IPS-NIHi11 (cell line): ENCODE results near the gene MPP7.
"Not testable (repeated sequence)": the region's sequence is repeated elsewhere in the genome, so short reads cannot be mapped to it uniquely, and the experiment has no call there.

ENCODE experiments used
- DNase-seq: peaks from one replicate; pipeline ENCODE4 v3.0.0; 2012; ENCODE audit warnings: mixed read lengths, low spot score

The MPP7 gene

DNA sequence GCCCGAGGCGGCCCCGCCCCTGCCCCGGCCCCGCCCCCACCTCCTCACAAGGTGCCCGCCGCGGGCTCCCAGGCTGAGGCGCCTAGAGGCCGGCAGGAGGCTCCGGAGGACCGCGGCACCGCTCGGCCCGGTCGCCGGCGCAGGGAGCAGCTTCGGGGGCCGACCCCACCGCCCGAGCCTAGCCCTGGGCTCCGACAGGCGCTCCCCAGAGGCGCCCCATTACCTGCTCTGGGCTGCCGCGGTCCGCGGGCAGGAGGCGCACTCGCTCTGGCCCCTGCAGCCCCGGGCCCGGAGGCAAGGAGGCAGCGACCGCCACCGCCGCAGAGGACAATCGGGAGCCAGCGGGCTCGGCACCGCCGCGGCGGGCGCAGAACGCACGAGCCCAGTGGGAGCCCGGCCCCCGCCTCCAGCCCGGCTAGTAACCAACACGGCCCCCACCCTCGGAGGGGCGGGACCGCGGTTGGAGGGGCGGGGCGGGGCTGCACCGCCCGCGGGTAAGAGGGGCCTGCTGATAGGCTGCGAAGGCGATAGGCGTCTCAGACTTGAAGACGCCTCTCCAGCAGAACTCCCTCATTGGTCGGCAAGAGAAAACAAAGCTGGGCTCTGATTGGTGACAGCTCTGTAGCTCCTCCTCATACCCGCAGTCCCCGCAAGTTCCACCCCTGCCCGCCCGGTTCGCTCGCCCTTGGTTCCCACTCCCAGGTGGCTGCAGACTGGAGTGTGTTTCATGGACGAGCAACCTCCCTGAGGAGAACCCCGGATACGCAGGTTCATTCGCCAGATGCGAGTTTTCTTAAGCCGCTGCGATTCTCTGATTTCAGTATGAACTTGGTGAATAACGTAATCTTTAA lies at the start of gene MPP7:
Gene MPP7 (minus strand): TSS at position 427 of the 851 bp plus-strand sequence. CDS start 64,460 bp downstream, outside the sequence.
- DNase-seq = peak; percentile 96

DNA sequence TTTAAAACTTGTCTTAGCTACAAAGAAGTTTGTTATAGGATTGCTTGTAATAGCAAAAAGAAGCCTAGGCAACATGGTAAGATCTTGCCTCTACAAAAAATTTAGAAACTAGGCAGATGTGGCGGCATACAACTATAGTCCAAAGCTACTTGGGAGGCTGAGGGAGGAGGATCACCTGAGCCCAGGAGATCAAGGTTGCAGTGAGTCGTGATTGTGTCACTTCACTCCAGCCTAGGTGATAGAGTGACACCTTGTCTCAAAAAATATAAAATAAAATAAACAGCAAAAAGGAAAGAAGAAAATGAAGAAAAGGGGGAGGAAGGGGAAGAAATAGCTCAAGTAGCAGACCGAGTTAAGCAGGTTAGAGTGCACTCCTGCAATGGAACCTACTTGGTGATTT lies 47.0 kb upstream of the MPP7 start:
- no peak for DNase-seq

DNA sequence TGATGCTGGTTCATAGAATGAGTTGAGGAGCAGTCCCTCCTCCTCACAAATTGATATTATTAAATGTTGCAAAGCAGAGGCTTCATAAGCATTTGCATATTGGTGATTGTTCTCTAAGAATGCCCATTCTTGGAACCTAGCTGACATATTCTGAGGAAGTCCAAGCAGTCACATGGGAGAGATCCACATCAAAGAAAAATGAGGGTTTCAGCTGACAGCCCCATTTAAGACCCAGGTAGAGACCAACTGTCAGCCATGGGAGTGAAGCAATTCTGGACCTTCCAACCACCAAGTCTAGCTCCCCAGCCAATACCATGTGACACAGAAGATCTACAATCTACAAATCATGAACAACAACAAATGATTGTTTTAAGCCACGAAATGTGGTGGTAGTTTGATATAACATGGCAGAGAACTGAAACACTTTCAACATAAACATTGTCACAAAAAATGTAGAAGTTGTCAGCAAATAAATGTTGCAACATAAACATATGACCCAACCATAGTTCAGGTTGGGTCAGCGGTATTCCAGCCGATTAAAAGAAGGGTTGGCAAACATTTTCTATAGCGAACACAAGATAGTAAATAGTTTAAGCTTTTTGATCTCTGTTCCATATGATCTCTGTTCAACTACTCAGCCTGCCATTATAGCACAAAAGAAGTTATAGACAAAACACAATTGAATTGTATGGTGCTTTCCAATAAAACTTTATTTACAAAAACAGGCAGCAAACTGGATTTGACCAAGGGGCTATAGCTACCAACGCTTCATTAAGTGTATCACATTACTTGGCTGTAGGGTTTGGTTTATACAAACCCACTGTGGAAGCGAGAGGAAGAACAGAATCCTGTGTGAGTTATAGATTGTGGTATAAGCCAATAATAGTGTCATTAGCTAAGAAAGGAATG lies 41.4 kb upstream of the MPP7 start:
- DNase-seq = no peak

DNA sequence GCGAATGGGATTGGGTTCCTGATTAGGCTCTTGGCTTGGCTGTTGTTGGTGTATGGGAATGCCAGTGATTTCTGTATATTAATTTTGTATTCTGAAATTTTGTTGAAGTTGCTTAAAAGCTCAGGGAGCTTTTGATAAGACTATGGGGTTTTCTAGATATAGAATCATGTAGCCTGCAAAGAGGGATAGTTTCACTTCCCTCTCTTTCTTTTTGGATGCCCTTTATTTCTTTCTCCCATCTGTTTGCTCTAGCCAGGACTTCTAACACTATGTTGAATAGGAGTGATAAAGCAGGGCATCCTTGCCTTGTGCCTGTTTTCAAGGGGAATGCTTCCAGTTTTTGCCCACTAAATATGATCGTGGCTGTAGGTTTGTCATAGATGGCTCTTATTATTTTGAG lies 40.4 kb upstream of the MPP7 start:
- no peak for DNase-seq

DNA sequence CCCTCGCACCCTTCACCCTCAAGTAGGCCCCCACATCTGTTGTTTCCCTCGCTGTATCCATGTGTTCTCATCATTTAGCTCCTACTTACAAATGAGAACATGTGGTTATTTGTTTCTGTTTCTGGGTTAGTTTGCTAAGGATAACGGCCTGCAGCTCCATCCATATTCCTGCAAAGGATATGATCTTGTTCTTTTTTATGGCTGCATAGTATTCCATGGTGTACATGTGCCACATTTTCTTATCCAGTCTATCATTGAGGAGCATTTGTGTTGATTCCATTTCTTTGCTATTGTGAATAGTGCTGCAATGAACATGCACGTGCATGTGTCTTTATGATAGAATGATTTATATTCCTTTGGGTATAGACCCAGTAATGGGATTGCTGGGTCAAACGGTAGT lies 38.8 kb upstream of the MPP7 start:
- not testable (repeated sequence) for DNase-seq

DNA sequence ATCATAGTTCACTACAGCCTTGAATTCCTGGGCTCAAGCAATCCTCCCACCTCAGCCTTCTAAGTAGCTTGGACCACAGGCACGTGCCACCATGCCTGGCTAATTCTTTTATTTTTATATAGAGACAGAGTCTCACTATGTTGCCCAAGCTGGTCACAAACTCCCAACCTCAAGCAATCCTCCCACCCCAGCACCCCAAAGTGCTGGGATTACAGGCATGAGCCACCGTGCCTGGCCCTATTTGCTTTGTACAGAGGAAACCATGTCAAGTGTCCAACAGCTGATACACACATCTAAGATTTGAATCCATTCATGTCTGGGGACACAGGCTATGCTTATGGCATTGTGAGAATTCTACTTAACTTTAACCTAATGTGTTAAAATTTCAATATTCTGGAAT lies 29.9 kb upstream of the MPP7 start:
- DNase-seq = no peak

DNA sequence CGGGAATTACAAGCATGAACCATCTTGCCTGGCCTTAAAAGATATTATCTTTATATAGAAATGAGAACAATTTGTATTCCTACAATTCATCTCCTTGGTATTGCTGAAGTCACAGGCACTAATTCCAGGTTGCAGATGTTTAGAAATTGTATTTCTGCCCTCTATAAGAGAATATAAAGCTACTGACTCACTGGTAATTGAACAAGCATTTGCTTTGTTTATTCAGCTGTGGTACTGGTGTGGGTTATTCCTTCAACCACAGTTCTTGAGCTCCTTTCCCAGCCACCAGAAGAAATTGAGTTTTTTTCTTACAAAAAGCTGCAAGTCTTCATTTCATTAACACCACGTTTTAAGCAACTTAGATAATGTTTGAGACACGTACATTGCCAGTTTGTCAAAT lies 29.0 kb upstream of the MPP7 start:
- DNase-seq = no peak

DNA sequence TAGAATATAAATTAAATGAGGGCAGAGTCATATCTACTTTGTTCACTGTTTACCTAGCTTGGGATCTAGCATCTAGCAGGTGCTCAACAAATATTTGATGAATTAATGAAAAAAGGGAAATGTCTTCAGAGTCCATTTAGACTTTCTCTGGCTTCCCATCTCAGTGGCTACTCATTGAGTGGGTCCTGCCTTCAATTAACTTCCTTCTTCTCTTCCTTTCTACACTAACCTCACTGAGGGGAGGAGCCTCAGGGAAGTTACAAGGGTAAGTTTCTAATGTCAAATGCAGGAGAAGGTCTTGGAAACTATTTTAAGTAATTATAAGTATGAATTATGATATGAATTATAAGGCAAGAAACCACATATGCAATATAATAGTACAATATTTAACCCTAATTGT lies 28.2 kb upstream of the MPP7 start:
- DNase-seq = no peak

DNA sequence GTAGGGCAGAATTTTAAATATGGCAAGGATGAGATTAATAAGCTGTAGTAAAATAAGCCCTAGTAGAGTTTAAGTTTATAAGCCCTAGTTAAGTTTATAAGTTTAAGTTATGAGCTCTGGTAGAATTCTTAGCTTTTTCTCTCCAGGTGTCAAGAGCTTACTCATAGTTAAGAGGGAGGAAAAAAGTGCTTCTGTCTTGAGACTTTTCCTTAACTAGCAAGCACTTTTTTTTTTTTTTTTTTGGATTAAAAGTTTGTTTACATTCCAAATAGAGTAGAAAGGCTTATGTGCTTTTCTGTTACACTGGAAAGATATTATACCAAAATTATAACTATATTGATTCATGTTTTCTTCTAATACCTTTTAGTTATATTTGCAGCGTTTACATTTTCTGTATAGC lies 25.5 kb upstream of the MPP7 start:
- no peak for DNase-seq

DNA sequence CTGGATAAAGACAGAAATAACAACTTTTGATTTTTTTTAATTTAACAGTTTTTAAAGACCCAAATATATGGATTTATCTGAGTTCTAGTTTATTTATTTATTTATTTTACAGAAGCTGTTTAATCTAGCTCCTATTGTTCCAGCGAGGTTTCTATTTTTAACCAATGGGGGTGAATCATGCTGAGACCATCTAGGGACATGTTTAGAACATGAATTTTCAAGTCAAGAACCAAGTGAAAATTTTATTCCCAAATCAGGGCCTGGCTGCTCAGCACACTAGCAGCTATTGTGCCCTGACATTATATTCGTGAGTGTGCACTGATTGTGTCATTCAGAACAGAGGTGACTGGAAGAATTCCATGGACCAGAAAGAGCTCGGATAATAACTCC lies 24.6 kb upstream of the MPP7 start:
- DNase-seq = no peak

DNA sequence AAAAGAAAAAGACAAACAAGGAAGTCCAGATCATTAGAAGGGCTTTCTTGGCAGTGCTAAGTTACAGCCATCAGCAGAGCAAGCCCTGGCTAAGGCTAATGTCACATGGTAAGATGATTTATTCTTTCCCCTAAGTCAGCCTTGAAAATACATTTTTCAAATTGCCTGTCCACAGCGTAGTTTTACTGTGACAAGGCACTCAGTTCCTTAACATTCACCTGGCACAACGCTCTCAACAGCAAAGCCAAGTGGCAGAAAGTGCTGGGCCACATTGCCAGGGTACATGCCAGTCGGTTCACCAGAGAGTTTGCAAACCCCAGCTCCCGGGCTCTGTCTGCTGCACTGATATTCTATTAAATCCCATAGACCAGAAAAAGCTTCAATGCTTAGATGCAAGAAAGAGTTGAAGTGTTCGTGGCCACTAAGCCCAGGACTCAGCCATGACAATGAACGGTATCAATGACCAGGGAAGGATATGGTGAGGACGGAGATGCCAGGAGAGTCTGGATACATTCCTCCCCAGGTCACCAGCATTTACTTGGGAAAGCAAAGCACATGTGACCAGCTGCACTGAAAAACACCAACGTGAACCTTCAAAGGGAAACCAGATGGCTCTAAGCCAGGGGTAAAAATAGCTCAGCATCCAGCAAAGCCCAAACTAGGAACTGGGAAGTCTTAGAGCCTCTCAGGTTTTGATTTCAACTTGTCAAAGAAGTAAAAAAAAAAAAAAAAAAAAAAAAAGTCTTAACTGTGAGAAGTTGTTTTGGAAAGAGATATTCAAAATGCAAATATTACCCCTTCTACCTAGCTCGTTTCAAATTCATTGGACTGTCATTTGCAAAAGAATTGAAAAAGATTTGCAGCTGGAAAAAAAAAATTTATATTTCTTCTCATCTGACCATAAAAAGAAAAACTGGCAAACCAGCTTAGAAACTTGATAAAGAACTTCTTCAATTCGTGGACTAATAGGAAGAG lies 23.9 kb upstream of the MPP7 start:
- DNase-seq = peak; percentile 20

DNA sequence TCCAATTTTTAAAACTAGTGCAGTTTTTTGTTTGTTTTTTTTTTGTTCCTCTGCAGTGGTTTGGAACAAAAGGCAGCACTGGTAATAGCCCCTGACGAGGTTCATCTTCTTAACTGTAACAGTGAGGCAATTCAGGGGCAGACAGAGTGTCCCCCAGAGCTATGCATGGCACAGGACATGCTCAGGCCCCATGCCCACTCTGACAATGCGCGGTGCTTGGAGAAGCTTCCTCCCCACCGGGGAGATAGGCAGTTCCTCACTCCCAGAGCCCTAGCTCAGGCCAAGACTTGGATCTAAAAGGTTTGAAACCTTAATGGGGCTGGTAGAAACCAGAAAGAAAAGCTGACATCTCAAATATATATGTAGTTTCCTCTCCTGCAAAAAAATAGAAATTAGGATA lies 17.9 kb upstream of the MPP7 start:
- DNase-seq = no peak

DNA sequence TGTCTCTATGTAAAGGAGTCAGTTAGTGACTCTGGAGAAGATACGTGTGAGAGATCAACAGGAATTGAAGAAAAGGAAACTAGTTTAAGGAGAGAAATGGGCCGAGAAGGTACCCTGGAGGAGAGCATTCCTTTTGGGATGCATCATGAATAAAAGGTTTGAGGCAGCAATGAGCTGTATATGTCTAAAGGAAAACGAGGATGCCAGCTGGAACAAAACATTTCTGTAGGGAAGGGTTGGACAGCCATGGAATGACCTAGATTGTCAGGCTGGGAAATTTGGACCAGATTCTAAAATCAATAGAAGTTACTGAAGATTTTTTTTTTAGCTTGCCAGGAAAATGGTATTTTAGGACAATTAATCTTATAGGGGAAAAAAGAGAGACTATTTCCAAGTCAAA lies 17.2 kb upstream of the MPP7 start:
- DNase-seq = no peak

DNA sequence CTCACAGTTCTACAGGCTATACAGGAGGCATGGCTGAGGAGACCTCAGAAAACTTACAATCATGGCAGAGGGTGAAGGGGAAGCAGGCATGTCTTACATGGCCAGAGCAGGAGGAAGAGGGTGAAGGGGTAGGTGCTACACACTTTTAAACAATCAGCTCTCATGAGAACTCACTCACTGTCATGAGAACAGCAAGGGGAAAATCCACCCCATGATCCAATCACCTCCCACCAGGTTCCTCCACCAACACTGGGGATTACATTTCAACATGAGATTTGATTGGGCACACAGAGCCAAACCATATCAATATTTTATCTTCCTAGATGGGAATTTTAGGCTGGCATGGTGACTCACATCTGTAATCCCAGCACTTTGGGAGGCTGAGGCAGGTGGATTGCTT lies 16.2 kb upstream of the MPP7 start:
- not testable (repeated sequence) for DNase-seq

DNA sequence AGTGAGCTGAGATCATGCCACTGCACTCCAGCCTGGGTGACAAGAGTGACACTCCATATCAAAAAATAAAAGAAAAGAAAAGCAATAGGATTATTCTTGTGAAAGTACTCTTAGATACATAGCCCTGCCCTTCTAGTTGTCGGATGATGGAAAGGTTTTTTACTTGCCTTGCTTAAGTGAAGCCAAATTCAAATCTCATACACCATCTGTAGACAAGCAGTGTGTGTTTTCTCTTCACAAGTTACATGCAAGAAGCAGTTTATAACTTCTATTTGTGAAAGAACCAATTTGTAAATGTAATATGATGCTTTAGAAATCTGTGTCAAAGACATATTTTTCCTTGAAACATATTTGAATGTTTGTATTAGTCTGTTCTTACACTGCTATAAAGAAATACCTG lies 15.8 kb upstream of the MPP7 start:
- DNase-seq = no peak

DNA sequence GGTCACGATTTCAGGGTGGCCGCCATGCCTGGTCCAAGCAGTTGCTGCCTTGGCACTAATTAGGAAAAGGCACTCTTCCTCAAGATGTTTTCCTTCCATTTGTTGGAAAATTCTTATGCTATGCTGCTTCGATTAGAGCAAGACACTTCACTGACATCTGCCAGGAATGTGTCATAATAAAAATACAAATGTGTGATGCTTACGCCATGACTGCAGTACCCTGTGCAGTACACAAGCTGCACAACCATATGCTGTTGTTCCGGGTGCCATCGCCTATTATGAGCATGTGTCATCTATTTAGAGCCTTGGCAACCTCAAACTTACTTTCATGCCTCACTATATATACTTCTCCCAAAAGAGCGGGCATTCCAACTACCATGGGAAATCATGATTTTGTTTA lies 14.9 kb upstream of the MPP7 start:
- no peak for DNase-seq

DNA sequence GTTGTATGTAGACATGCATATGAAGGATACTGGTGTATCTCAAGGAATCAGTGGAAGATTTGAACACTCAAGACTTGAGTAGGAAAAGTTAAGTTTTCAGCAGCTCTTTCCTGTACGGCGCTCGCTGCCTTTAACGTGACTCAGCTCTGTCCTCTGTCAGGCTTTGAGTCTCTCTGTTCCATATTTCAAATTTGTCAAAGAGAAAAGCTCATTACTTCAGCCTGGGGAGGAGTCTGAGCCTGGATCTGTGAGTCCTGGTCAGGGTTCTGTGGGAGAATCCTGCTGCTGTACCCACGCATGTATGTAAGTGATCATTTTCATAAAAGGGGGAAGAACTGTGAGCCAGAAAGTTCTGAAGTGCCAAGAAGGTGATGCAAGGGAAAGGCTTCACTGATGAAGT lies 13.8 kb upstream of the MPP7 start:
- DNase-seq = no peak

DNA sequence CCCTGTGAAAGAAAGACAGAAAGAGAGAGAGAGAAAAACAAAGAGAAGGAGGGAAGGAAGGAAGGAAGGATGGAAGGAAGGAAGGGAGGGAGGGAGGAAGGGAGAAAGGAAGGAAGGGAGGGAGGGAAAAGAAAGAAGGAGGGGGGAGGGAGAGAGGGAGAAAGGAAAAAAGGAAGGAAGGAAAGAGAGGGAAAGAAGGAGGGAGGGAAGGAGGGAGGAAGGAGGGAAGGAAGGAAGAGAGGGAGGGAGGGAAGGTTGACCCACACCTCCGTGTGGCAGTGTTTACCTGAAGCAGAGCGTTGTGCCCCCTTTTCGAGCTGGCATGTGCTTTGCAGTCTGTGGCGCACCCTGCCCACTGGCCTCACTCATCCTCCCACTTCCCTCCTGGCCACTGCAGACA lies 12.3 kb upstream of the MPP7 start:
- no peak for DNase-seq

DNA sequence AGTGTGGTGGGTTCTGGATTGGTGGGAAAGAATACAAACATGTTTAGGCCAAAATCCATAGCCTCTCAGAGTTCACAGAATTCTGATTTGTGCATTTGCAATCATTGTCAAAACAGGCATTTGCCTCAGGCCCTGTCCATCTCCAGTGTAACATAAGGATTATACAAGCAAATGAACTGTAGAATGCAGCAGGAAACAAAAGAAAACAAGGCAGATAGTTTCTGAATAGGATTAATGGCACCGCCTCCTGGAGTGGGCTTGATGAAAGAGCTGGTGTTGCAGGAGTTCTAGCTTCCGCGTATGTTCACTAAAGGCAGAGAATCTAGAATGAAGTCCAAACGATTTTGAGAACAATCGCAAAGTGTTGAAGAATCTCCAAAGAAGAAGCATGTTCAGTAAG lies 11.3 kb upstream of the MPP7 start:
- DNase-seq = no peak

DNA sequence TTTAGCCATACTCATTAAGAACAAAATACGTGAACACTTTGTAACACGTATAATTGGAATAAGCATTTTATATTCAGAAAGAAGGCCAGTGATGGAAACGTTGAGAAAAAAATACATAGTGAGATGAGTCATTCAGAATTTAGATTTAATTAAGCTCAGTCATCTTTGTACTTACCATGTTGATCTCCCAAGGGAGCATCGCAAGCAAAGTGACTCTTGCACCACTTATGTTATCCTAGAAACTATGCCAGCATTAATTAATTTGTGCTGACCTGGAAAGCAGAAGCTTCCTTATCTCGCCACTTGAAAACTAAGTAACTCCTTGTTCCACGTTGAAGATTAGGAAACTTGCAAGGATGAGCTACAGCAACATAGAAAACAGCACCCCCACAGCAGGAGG lies 9.7 kb upstream of the MPP7 start:
- DNase-seq = no peak

DNA sequence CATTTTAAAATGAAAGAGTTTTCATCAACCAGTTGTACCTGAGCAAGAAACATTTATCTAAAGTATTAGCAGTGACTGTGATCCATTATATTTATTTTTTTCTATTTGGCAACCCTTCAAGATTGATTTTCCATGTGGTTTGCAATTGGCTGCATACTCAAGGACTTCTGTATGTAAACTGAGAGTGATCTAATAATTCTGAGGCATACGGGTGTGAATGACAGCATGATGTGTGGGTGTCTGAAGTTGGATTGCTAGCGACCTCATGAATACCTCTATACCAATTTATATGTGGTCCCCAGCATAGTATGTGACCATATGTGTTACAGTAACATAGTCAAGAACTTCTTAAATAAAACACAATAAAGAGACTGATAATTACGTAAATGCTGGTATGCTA lies 8.2 kb upstream of the MPP7 start:
- DNase-seq = no peak

DNA sequence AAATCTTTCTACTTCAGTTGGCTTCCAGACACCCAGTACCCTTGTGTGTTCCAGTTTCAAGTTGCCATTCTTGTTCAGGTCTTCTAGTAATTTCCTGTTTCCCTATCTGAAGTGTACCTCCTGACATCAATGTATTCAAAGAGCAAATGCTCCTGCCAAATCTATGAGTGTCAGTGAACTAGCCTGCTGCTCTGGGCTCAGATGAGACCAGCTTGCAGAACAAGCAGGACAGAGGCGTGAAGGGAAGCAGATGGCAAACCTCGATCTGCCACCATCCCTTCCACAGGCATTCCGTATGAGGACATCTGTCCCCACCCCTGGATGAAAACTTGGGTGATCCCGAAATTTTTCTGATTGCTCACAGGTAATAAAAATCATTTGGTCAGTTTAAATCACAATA lies 4.4 kb upstream of the MPP7 start:
- no peak for DNase-seq
